ENCODE data around the gene WBP4. TPM values are rescaled to one million over a fixed set of nuclear protein-coding genes. Genes with fewer than 3 reads are reported as not detected.

WBP4 gene, protein sequence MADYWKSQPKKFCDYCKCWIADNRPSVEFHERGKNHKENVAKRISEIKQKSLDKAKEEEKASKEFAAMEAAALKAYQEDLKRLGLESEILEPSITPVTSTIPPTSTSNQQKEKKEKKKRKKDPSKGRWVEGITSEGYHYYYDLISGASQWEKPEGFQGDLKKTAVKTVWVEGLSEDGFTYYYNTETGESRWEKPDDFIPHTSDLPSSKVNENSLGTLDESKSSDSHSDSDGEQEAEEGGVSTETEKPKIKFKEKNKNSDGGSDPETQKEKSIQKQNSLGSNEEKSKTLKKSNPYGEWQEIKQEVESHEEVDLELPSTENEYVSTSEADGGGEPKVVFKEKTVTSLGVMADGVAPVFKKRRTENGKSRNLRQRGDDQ
- total RNA-seq (1 to 10 TPM; 4.3 to 7.6 (median 4.8) TPM), total RNA-seq (10.2 to 46.3 (median 16.4) reads per million in 29 experiments)
- total RNA-seq (2013): 6.0 TPM

DNA sequence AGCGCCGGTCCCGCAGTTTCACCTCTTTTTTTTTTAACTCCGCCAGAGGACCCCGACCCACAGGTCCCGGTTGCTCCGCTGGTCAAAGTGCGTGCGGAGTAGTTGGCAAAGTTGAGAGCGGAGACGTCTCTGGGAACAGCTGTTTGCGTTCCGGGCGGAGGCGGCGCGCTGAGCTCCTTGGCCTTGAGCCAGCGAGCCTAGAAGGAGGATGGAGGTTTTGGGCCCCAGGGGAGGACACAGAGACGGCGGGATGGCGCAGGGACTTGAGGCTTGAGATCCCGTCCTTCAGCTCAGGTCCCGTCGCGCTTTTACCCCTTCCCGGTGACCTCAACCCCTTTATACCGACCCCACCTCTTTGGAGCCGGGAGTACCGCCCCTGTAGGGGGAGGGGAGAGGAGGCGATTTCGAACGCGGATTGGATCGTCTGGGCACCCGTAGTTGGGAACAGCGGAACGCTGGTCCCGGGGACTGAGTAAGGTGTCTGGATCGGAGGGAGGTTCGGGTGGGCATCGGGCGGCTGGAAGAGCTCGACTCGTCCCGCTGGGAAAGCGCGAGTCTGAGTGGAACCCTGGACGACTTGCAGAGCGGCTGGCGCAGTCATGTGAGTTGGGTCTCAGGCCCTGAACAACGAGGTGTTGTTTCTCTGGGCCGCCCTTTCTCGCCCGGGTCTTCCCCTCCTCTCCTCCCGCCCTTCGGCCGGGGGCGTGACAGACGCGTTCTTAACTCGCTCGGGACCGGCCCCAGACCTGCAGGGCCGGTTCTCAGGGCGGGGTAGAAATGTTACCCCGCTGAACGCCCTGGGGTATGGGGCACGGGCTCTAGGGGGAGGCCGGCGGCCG is at the start of gene WBP4:
WBP4 (plus strand) TSS at position 435 of the 839 bp plus-strand sequence; CDS start at position 600, 165 bp downstream.
- ChIA-PET CTCF (interaction anchor here (0.6 to 1.6 kb wide), 8 partner anchors 13 to 871 kb away, joined by 3 to 13 read pairs (median 4); partner anchors contain the start of gene ELF1 (in 2 of the 2)), POLR2A (interaction anchor here (0.5 to 1.2 kb wide), 6 partner anchors 42 to 291 kb away, joined by 3 to 6 read pairs (median 4); partner anchors contain the start of gene ELF1 (in 1 of the 2))
- Histone ChIP-seq H3K27me3 (replicated peaks in 1 of 2; ENCODE audit: control insufficient read depth in 2 of 2, extremely low read depth in 1 of 2, insufficient read depth in 2 of 2, low read length in 1 of 2) (no peaks in the 10 kb centered on the region), H3K9me3 (no peaks in the 10 kb centered on the region), H3K27ac (ENCODE audit: low read length) (peak within 1 kb of the TSS; percentile 82), H3K4me3 (ENCODE audit: control insufficient read depth in 1 of 2, extremely low read depth in 1 of 2, low read length in 1 of 2) (peak within 1 kb of the TSS; percentile 96 to 99), H3K36me3 (ENCODE audit: control insufficient read depth in 2 of 2, extremely low read depth in 1 of 2, insufficient read depth in 1 of 2, low read length in 1 of 2) (peaks cover 3 to 10% of the 10 kb centered on the region in 2 donors), H3K4me1 (ENCODE audit: control insufficient read depth in 1 of 2, extremely low read depth in 1 of 2, insufficient read depth in 2 of 2, low read length in 2 of 2) (peaks cover 11 to 15% of the 10 kb centered on the region in 2 experiments)
- Mint-ChIP-seq H3K36me3 (peaks cover 13% of the 10 kb centered on the region), H3K9me3 (no peaks in the 10 kb centered on the region), H3K27me3 (no peaks in the 10 kb centered on the region), H3K27ac (peak within 1 kb of the TSS; percentile 99 to 100), H3K4me3 (peak within 1 kb of the TSS; percentile 98 to 100 (median 99)), H3K4me1 (peaks cover 56 to 69% (median 60%) of the 10 kb centered on the region in 3 donors)
- peak; percentile 62 to 95 (median 78) for DNase-seq
- peak; percentile 67 to 74 (median 68) for ATAC-seq (replicated peaks in 1 of 4)
- WGBS (ENCODE audit: insufficient coverage): under 1% methylated on average over 52 of the region's 71 CpGs

DNA sequence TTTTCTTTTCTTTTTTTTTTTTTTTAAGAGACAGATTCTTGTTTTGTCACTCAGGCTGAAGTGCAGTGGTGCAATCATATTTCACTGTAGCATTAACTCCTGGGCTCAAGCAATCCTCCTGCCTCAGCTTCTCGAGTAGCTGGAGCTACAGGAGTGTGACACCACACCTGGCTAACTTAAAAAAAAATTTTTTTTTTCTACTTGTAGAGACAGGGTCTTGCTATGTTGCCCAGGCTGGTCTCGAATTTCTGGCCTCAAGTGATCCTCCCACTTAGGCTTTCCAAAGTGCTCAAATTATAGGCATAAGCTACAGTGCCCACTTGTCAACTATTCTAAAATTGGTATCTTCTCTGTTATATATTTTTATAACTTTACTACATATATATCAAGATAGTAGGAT is 48.8 kb upstream of the WBP4 start:
- ChIA-PET POLR2A (interaction anchor here (0.6 to 1.5 kb wide), 13 partner anchors 11 to 1182 kb away, joined by 3 to 15 read pairs (median 6); no protein-coding TSS in a partner anchor), CTCF (interaction anchor here (0.6 to 2.3 kb wide), 14 partner anchors 7 to 672 kb away, joined by 3 to 10 read pairs (median 4); no protein-coding TSS in a partner anchor)
- no peaks in the 10 kb centered on the region for H3K27me3 ChIP-seq (replicated peaks in 1 of 2; ENCODE audit: control insufficient read depth in 2 of 2, extremely low read depth in 1 of 2, insufficient read depth in 2 of 2, low read length in 1 of 2)
- no CpG with 5 or more reads among the region's 2 CpGs for WGBS (ENCODE audit: insufficient coverage)
- H3K4me1 Mint-ChIP-seq: peaks cover 66 to 82% (median 69%) of the 10 kb centered on the region in 3 donors
- no peaks in the 10 kb centered on the region for H3K27me3 Mint-ChIP-seq
- H3K4me3 Mint-ChIP-seq: peak overlapping the region in 2 of 3 donors; percentile 14 to 41
- no peaks in the 10 kb centered on the region for H3K9me3 ChIP-seq
- H3K4me3 ChIP-seq (ENCODE audit: control insufficient read depth in 1 of 2, extremely low read depth in 1 of 2, low read length in 1 of 2): no peak overlapping the region
- H3K27ac Mint-ChIP-seq: peak overlapping the region; percentile 13 to 90
- no peaks in the 10 kb centered on the region for H3K9me3 Mint-ChIP-seq
- no peak for DNase-seq
- H3K36me3 ChIP-seq (ENCODE audit: control insufficient read depth in 2 of 2, extremely low read depth in 1 of 2, insufficient read depth in 1 of 2, low read length in 1 of 2): peaks cover 0 to 11% of the 10 kb centered on the region in 2 donors
- ATAC-seq (replicated peaks in 1 of 4): no peak
- H3K4me1 ChIP-seq (ENCODE audit: control insufficient read depth in 1 of 2, extremely low read depth in 1 of 2, insufficient read depth in 2 of 2, low read length in 2 of 2): peaks cover 21 to 64% of the 10 kb centered on the region in 2 experiments
- peak overlapping the region; percentile 10 for H3K27ac ChIP-seq (ENCODE audit: low read length)
- peaks cover 34% of the 10 kb centered on the region for H3K36me3 Mint-ChIP-seq

GRCh38 chr13:41013835-41014234 is 47.5 kb upstream of the WBP4 start:
- Histone ChIP-seq H3K9me3 (no peaks in the 10 kb centered on the region), H3K4me1 (ENCODE audit: control insufficient read depth in 1 of 2, extremely low read depth in 1 of 2, insufficient read depth in 2 of 2, low read length in 2 of 2) (peaks cover 16 to 51% of the 10 kb centered on the region in 2 experiments), H3K27ac (ENCODE audit: low read length) (peak overlapping the region; percentile 69), H3K27me3 (replicated peaks in 1 of 2; ENCODE audit: control insufficient read depth in 2 of 2, extremely low read depth in 1 of 2, insufficient read depth in 2 of 2, low read length in 1 of 2) (no peaks in the 10 kb centered on the region), H3K4me3 (ENCODE audit: control insufficient read depth in 1 of 2, extremely low read depth in 1 of 2, low read length in 1 of 2) (peak overlapping the region in 1 of 2 donors; percentile 47), H3K36me3 (ENCODE audit: control insufficient read depth in 2 of 2, extremely low read depth in 1 of 2, insufficient read depth in 1 of 2, low read length in 1 of 2) (peaks cover 0 to 11% of the 10 kb centered on the region in 2 donors)
- no peaks in the 10 kb centered on the region for H3K9me3 Mint-ChIP-seq
- WGBS (ENCODE audit: insufficient coverage): no CpG with 5 or more reads among the region's 2 CpGs
- DNase-seq (no peak), ATAC-seq (replicated peaks in 1 of 4) (no peak)
- H3K27ac Mint-ChIP-seq: peak overlapping the region; percentile 94 to 96
- peak overlapping the region; percentile 85 to 90 (median 87) for H3K4me3 Mint-ChIP-seq
- ChIA-PET CTCF (interaction anchor here (0.5 to 2.3 kb wide), 12 partner anchors 9 to 40 kb away, joined by 3 to 16 read pairs (median 4); no protein-coding TSS in a partner anchor), POLR2A (interaction anchor here (0.5 to 2.3 kb wide), 8 partner anchors 8 to 1053 kb away, joined by 3 to 16 read pairs (median 4); no protein-coding TSS in a partner anchor)
- no peaks in the 10 kb centered on the region for H3K27me3 Mint-ChIP-seq
- H3K36me3 Mint-ChIP-seq: peaks cover 30% of the 10 kb centered on the region
- peaks cover 53 to 75% (median 56%) of the 10 kb centered on the region in 3 donors for H3K4me1 Mint-ChIP-seq

- Histone ChIP-seq H3K4me3 (ENCODE audit: control insufficient read depth in 1 of 2, extremely low read depth in 1 of 2, low read length in 1 of 2) (peak overlapping the region in 1 of 2 donors; percentile 47), H3K27me3 (replicated peaks in 1 of 2; ENCODE audit: control insufficient read depth in 2 of 2, extremely low read depth in 1 of 2, insufficient read depth in 2 of 2, low read length in 1 of 2) (no peaks in the 10 kb centered on the region), H3K9me3 (no peaks in the 10 kb centered on the region), H3K27ac (ENCODE audit: low read length) (peak overlapping the region; percentile 69), H3K4me1 (ENCODE audit: control insufficient read depth in 1 of 2, extremely low read depth in 1 of 2, insufficient read depth in 2 of 2, low read length in 2 of 2) (peaks cover 18 to 47% of the 10 kb centered on the region in 2 experiments), H3K36me3 (ENCODE audit: control insufficient read depth in 2 of 2, extremely low read depth in 1 of 2, insufficient read depth in 1 of 2, low read length in 1 of 2) (peaks cover 0 to 11% of the 10 kb centered on the region in 2 donors)
- Mint-ChIP-seq H3K4me1 (peaks cover 60 to 73% (median 61%) of the 10 kb centered on the region in 3 donors), H3K27ac (peak overlapping the region; percentile 94 to 96), H3K9me3 (no peaks in the 10 kb centered on the region), H3K4me3 (peak overlapping the region; percentile 85 to 90 (median 87)), H3K27me3 (no peaks in the 10 kb centered on the region), H3K36me3 (peaks cover 30% of the 10 kb centered on the region)
- WGBS (ENCODE audit: insufficient coverage): no CpG with 5 or more reads among the region's 6 CpGs
- ChIA-PET CTCF (interaction anchor here (0.5 to 3.4 kb wide), 5 partner anchors 10 to 37 kb away, joined by 3 to 13 read pairs (median 5); no protein-coding TSS in a partner anchor), POLR2A (interaction anchor here (0.7 to 1.3 kb wide), 2 partner anchors 27 to 34 kb away, joined by 3 to 4 read pairs; no protein-coding TSS in a partner anchor)
- no peak for ATAC-seq (replicated peaks in 1 of 4)
- DNase-seq: no peak
These were observed 45.4 kb upstream of the WBP4 start for GRCh38 chr13:41015920-41016319.

DNA sequence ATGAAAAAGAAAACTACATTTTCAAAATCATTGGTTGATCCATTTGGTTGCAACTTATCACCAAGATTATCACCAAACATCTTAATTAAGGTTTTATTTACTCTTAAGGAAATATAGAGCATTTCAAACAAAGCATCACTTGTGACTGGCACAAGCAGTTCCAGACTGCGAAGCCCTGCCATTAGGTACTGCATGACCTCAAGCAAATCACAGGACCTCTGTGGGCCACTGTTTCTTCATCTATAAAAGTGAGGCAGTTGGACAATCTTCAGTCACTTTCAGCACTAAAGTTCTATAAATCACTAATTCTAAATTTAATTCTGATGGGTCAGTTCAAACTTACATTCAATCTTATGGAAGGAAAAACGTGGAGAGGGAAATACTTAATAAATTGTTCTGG is 44.1 kb upstream of the WBP4 start:
- H3K4me1 Mint-ChIP-seq: peaks cover 54 to 70% (median 58%) of the 10 kb centered on the region in 3 donors
- CTCF ChIA-PET: interaction anchor here (0.7 to 4.9 kb wide), 8 partner anchors 8 to 67 kb away, joined by 3 to 35 read pairs (median 4); no protein-coding TSS in a partner anchor
- peak in 13 of 35 experiments; percentile 5 to 60 (median 14) for DNase-seq

More for the DNA sequence above, 44.1 kb upstream of the WBP4 start:
- Mint-ChIP-seq H3K4me3 (peak overlapping the region; percentile 85 to 92 (median 90)), H3K27me3 (no peaks in the 10 kb centered on the region), H3K36me3 (peaks cover 20% of the 10 kb centered on the region), H3K27ac (peak overlapping the region; percentile 94 to 96), H3K9me3 (no peaks in the 10 kb centered on the region)
- Histone ChIP-seq H3K9me3 (no peaks in the 10 kb centered on the region), H3K36me3 (ENCODE audit: control insufficient read depth in 2 of 2, extremely low read depth in 1 of 2, insufficient read depth in 1 of 2, low read length in 1 of 2) (peaks cover 0 to 7% of the 10 kb centered on the region in 2 donors), H3K27me3 (replicated peaks in 1 of 2; ENCODE audit: control insufficient read depth in 2 of 2, extremely low read depth in 1 of 2, insufficient read depth in 2 of 2, low read length in 1 of 2) (no peaks in the 10 kb centered on the region), H3K27ac (ENCODE audit: low read length) (peak overlapping the region; percentile 95), H3K4me1 (ENCODE audit: control insufficient read depth in 1 of 2, extremely low read depth in 1 of 2, insufficient read depth in 2 of 2, low read length in 2 of 2) (peaks cover 8 to 43% of the 10 kb centered on the region in 2 experiments), H3K4me3 (ENCODE audit: control insufficient read depth in 1 of 2, extremely low read depth in 1 of 2, low read length in 1 of 2) (peak overlapping the region; percentile 64 to 65)
- WGBS (ENCODE audit: insufficient coverage): no CpG with 5 or more reads among the region's 2 CpGs
- POLR2A ChIA-PET: interaction anchor here (0.6 to 3.4 kb wide), 10 partner anchors 16 to 1371 kb away, joined by 3 to 25 read pairs (median 4); no protein-coding TSS in a partner anchor
- ATAC-seq (replicated peaks in 1 of 4): peak in 1 of 4 experiments; percentile 29
